ENCODE results near the gene TENT5A. TPM values are rescaled to one million over a fixed set of nuclear protein-coding genes. Genes with fewer than 3 reads are reported as not detected.

The TENT5A gene
- total RNA-seq, 1 experiment from 2014 or later: 2.5 TPM

GRCh38 chr6:81758221-81758620, 5.7 kb upstream of the TENT5A start:
- intact Hi-C loops (cut with micrococcal nuclease): loop anchor here (10.0 kb wide), 2 partner anchors 177 to 387 kb away; no protein-coding TSS in a partner anchor

GRCh38 chr6:81756690-81757089, 4.2 kb upstream of the TENT5A start:
- intact Hi-C loops (cut with micrococcal nuclease): loop anchor here (10.0 kb wide), 2 partner anchors 178 to 388 kb away; no protein-coding TSS in a partner anchor
- no TSS peak for BruUV-seq (replicated peaks)
- no peak overlapping the region for H3K4me3 Mint-ChIP-seq (ENCODE audit: unreplicated experiment)
- H3K4me1 Mint-ChIP-seq (ENCODE audit: insufficient read depth, unreplicated experiment): peaks cover 9% of the 10 kb centered on the region
- H3K9me3 Mint-ChIP-seq (ENCODE audit: unreplicated experiment): no peaks in the 10 kb centered on the region
- no peak overlapping the region for H3K27ac Mint-ChIP-seq (ENCODE audit: low read depth, unreplicated experiment)
- H3K36me3 Mint-ChIP-seq (ENCODE audit: insufficient read depth, unreplicated experiment): no peaks in the 10 kb centered on the region
- POLR2A ChIA-PET: interaction anchor here (0.7 to 1.2 kb wide), 3 partner anchors 13 to 1143 kb away, joined by 3 to 4 read pairs (median 3); no protein-coding TSS in a partner anchor
- no peaks in the 10 kb centered on the region for H3K27me3 Mint-ChIP-seq (ENCODE audit: insufficient read depth, unreplicated experiment)
- CTCF ChIA-PET: interaction anchor here (1.2 to 5.1 kb wide), 2 partner anchors 10 to 250 kb away, joined by 5 to 42 read pairs; no protein-coding TSS in a partner anchor
- no peak for TF ChIP-seq CTCF (IDR thresholded peaks at IDR 0.05; ENCODE audit: unreplicated experiment)
- no peak for DNase-seq (ENCODE audit: unreplicated experiment)

More at GRCh38 chr6:81758221-81758620, 5.7 kb upstream of the TENT5A start:
- no peak for DNase-seq (ENCODE audit: unreplicated experiment)
- H3K27me3 Mint-ChIP-seq (ENCODE audit: insufficient read depth, unreplicated experiment): no peaks in the 10 kb centered on the region
- ChIA-PET CTCF (interaction anchor here (0.7 kb wide), 1 partner anchor 283 kb away, joined by 3 read pairs; no protein-coding TSS in a partner anchor), POLR2A (interaction anchor here (0.6 to 2.5 kb wide), 3 partner anchors 11 to 421 kb away, joined by 3 to 10 read pairs (median 3); no protein-coding TSS in a partner anchor)
- peaks cover 9% of the 10 kb centered on the region for H3K4me1 Mint-ChIP-seq (ENCODE audit: insufficient read depth, unreplicated experiment)
- TF ChIP-seq CTCF (IDR thresholded peaks at IDR 0.05; ENCODE audit: unreplicated experiment): no peak
- H3K9me3 Mint-ChIP-seq (ENCODE audit: unreplicated experiment): no peaks in the 10 kb centered on the region
- no peak overlapping the region for H3K4me3 Mint-ChIP-seq (ENCODE audit: unreplicated experiment)
- BruUV-seq (replicated peaks): no TSS peak
- H3K27ac Mint-ChIP-seq (ENCODE audit: low read depth, unreplicated experiment): no peak overlapping the region
- no peaks in the 10 kb centered on the region for H3K36me3 Mint-ChIP-seq (ENCODE audit: insufficient read depth, unreplicated experiment)

GRCh38 chr6:81755551-81755950, 3.1 kb upstream of the TENT5A start:
- TF ChIP-seq CTCF (IDR thresholded peaks at IDR 0.05; ENCODE audit: unreplicated experiment): no peak
- CTCF ChIA-PET: interaction anchor here (0.7 to 5.1 kb wide), 3 partner anchors 252 to 1013 kb away, joined by 4 to 42 read pairs (median 5); no protein-coding TSS in a partner anchor
- no peak overlapping the region for H3K27ac Mint-ChIP-seq (ENCODE audit: low read depth, unreplicated experiment)

GRCh38 chr6:81754906-81755305, 2.4 kb upstream of the TENT5A start:
- TF ChIP-seq CTCF (IDR thresholded peaks at IDR 0.05; ENCODE audit: unreplicated experiment): no peak
- intact Hi-C loops (cut with micrococcal nuclease): loop anchor here (5.0 to 10.0 kb wide), 7 partner anchors 180 to 1623 kb away; no protein-coding TSS in a partner anchor
- no peak overlapping the region for H3K4me3 Mint-ChIP-seq (ENCODE audit: unreplicated experiment)
- CTCF ChIA-PET: interaction anchor here (5.1 kb wide), 1 partner anchor 252 kb away, joined by 42 read pairs; no protein-coding TSS in a partner anchor
- POLR2A ChIA-PET: interaction anchor here (0.6 to 3.8 kb wide), 2 partner anchors 11 to 52 kb away, joined by 3 to 54 read pairs; no protein-coding TSS in a partner anchor
- no peak overlapping the region for H3K27ac Mint-ChIP-seq (ENCODE audit: low read depth, unreplicated experiment)
- H3K4me1 Mint-ChIP-seq (ENCODE audit: insufficient read depth, unreplicated experiment): peaks cover 14% of the 10 kb centered on the region
- H3K36me3 Mint-ChIP-seq (ENCODE audit: insufficient read depth, unreplicated experiment): peaks cover 5% of the 10 kb centered on the region
- no peaks in the 10 kb centered on the region for H3K27me3 Mint-ChIP-seq (ENCODE audit: insufficient read depth, unreplicated experiment)
- no TSS peak for BruUV-seq (replicated peaks)
- no peak for DNase-seq (ENCODE audit: unreplicated experiment)
- no peaks in the 10 kb centered on the region for H3K9me3 Mint-ChIP-seq (ENCODE audit: unreplicated experiment)

More at GRCh38 chr6:81755551-81755950, 3.1 kb upstream of the TENT5A start:
- Mint-ChIP-seq H3K27me3 (ENCODE audit: insufficient read depth, unreplicated experiment) (no peaks in the 10 kb centered on the region), H3K4me3 (ENCODE audit: unreplicated experiment) (no peak overlapping the region), H3K36me3 (ENCODE audit: insufficient read depth, unreplicated experiment) (no peaks in the 10 kb centered on the region), H3K4me1 (ENCODE audit: insufficient read depth, unreplicated experiment) (peaks cover 9% of the 10 kb centered on the region), H3K9me3 (ENCODE audit: unreplicated experiment) (no peaks in the 10 kb centered on the region)
- intact Hi-C loops (cut with micrococcal nuclease): loop anchor here (10.0 kb wide), 2 partner anchors 179 to 389 kb away; no protein-coding TSS in a partner anchor
- no TSS peak for BruUV-seq (replicated peaks)
- DNase-seq (ENCODE audit: unreplicated experiment): no peak
- POLR2A ChIA-PET: interaction anchor here (0.7 to 1.2 kb wide), 2 partner anchors 270 to 285 kb away, joined by 3 to 4 read pairs; no protein-coding TSS in a partner anchor
